ENCODE results near the gene CAMKK2.

- no peak for TF ChIP-seq CTCF (IDR thresholded peaks at IDR 0.05)
- TF ChIP-seq POLR2A (IDR thresholded peaks at IDR 0.05), result no peak
Observed at GRCh38 chr12:121248622-121249021, 47.9 kb downstream of the CAMKK2 start.

Data from thyroid gland (tissue), 4 donors.